22Rv1 (cell line): ENCODE data around the gene TMEM219.

Source experiments
- ZFX ChIP-seq: fragments of 450-650 bp; IDR thresholded peaks from 2 replicates; pipeline ENCODE4 v1.6.1; 2017; ENCODE audit warnings: antibody characterized with exemption, borderline replicate concordance
- TF ChIP-seq, protein P1 (sequence below): fragments of 450-650 bp; IDR thresholded peaks from 2 replicates; pipeline ENCODE4 v1.5.1; 2017; ENCODE audit warnings: mild to moderate bottlenecking

- TF ChIP-seq, protein P1, sequence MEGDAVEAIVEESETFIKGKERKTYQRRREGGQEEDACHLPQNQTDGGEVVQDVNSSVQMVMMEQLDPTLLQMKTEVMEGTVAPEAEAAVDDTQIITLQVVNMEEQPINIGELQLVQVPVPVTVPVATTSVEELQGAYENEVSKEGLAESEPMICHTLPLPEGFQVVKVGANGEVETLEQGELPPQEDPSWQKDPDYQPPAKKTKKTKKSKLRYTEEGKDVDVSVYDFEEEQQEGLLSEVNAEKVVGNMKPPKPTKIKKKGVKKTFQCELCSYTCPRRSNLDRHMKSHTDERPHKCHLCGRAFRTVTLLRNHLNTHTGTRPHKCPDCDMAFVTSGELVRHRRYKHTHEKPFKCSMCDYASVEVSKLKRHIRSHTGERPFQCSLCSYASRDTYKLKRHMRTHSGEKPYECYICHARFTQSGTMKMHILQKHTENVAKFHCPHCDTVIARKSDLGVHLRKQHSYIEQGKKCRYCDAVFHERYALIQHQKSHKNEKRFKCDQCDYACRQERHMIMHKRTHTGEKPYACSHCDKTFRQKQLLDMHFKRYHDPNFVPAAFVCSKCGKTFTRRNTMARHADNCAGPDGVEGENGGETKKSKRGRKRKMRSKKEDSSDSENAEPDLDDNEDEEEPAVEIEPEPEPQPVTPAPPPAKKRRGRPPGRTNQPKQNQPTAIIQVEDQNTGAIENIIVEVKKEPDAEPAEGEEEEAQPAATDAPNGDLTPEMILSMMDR: no peak
- TF ChIP-seq ZFX: no peak
Measured at GRCh38 chr16:29986931-29987330, 25.1 kb downstream of the TMEM219 start.
